IMR-90 (cell line): ENCODE results near the gene CHI3L1. TPM values are rescaled to one million over a fixed set of nuclear protein-coding genes. Genes with fewer than 3 reads are reported as not detected.

Experiments used
- ATAC-seq: fragments of 200-7000 bp; cut with Tn5 transposase; 2 replicates; pipeline ENCODE4 v1.9.1; 2020; ENCODE audit warnings: low read depth, mild to moderate bottlenecking, moderate library complexity
- BruUV-seq: library from RNA; stranded (reverse); fragments of 400-500 nt; replicated peaks from 2 replicates; lab custom pipeline; 2021; lab: Mats Ljungman, UMichigan
- CTCF ChIA-PET: fragments of 300-600 bp; formaldehyde crosslinking; extraction: SDS; loops from one replicate; lab custom pipeline; 2021; ENCODE audit warnings: antibody characterized with exemption; lab: Yijun Ruan, JAX
- POLR2A ChIA-PET: fragments of 300-600 bp; sonication (Branson Sonifier 250); formaldehyde crosslinking; loops from one replicate; lab custom pipeline; 2022; ENCODE audit warnings: antibody characterized with exemption; ENCODE audit not compliant: unreplicated experiment; lab: Charles Lee
- DNase-seq: peaks from one replicate; pipeline ENCODE4 v3.0.0; 2013
- H2AFZ ChIP-seq: replicated peaks from 2 replicates; pipeline ENCODE3; 2013; ENCODE audit warnings: low read length, mild to moderate bottlenecking; ENCODE audit not compliant: poor library complexity
- H2AK5ac ChIP-seq: 2 replicates; pipeline ENCODE4 v1.6.1; 2013; ENCODE audit warnings: low read depth, low read length, inconsistent platforms
- H2AK9ac ChIP-seq: replicated peaks from 2 replicates; pipeline ENCODE3; 2013; ENCODE audit warnings: mild to moderate bottlenecking, low read depth, low read length, moderate library complexity; ENCODE audit not compliant: poor library complexity
- H2BK120ac ChIP-seq: 2 replicates; pipeline ENCODE4 v1.6.1; 2013; ENCODE audit warnings: low read depth, low read length, inconsistent platforms
- H2BK15ac ChIP-seq: 3 replicates; pipeline ENCODE4 v1.6.1; 2013; ENCODE audit warnings: low read depth, low read length, inconsistent platforms
- H2BK20ac ChIP-seq: 2 replicates; pipeline ENCODE4 v1.6.1; 2013; ENCODE audit warnings: low read depth, mild to moderate bottlenecking, inconsistent platforms, low read length, moderate library complexity
- H2BK5ac ChIP-seq: 2 replicates; pipeline ENCODE4 v1.6.1; 2013; ENCODE audit warnings: mild to moderate bottlenecking, low read depth, low read length, inconsistent platforms; ENCODE audit not compliant: poor library complexity, severe bottlenecking
- H3K14ac ChIP-seq: replicated peaks from 2 replicates; pipeline ENCODE4 v1.6.1; 2013; ENCODE audit warnings: low read depth, low read length, inconsistent platforms
- H3K18ac ChIP-seq: 2 replicates; pipeline ENCODE4 v1.6.1; 2013; ENCODE audit warnings: low read depth, low read length, control low read depth
- H3K23ac ChIP-seq: 2 replicates; pipeline ENCODE4 v1.6.1; 2013; ENCODE audit warnings: low read depth, low read length, inconsistent platforms
- H3K27ac ChIP-seq: 2 replicates; pipeline ENCODE4 v1.5.1; 2013; ENCODE audit warnings: mild to moderate bottlenecking, control low read depth, low read length; ENCODE audit not compliant: insufficient read depth
- H3K27me3 ChIP-seq: 2 replicates; pipeline ENCODE4 v1.6.1; 2013; ENCODE audit warnings: low read length; ENCODE audit not compliant: control insufficient read depth, insufficient read depth
- H3K36me3 ChIP-seq: 2 replicates; pipeline ENCODE4 v1.6.1; 2013; ENCODE audit warnings: low read length, mixed read lengths; ENCODE audit not compliant: control insufficient read depth, insufficient read depth
- H3K4ac ChIP-seq: 2 replicates; pipeline ENCODE4 v1.6.1; 2013; ENCODE audit warnings: low read depth, low read length, inconsistent platforms
- H3K4me1 ChIP-seq: 2 replicates; pipeline ENCODE4 v1.6.1; 2013; ENCODE audit warnings: low read length, mixed read lengths; ENCODE audit not compliant: control insufficient read depth, insufficient read depth
- H3K4me2 ChIP-seq: 2 replicates; pipeline ENCODE4 v1.6.1; 2013; ENCODE audit warnings: low read depth, mild to moderate bottlenecking, control low read depth, low read length, moderate library complexity
- H3K4me3 ChIP-seq: 2 replicates; pipeline ENCODE4 v1.5.1; 2013; ENCODE audit warnings: low read depth, mild to moderate bottlenecking, control low read depth, low read length, moderate library complexity; ENCODE audit not compliant: insufficient read depth
- H3K56ac ChIP-seq: 2 replicates; pipeline ENCODE4 v1.6.1; 2013; ENCODE audit warnings: low read length, inconsistent platforms; ENCODE audit not compliant: insufficient read depth; ENCODE audit errors: extremely low read depth
- H3K79me1 ChIP-seq, 2 experiments: 2 replicates each; pipeline ENCODE4 v1.6.1; 2013; ENCODE audit warnings: low read length in 2 of 2, inconsistent platforms in 1 of 2, low read depth in 1 of 2
- H3K9ac ChIP-seq: 2 replicates; pipeline ENCODE4 v1.6.1; 2013; ENCODE audit warnings: low read depth, low read length, control low read depth
- H3K9me1 ChIP-seq: 2 replicates; pipeline ENCODE4 v1.6.1; 2013; ENCODE audit warnings: low read length, inconsistent platforms; ENCODE audit not compliant: insufficient read depth
- H3K9me3 ChIP-seq: 2 replicates; pipeline ENCODE4 v1.6.1; 2013; ENCODE audit warnings: low read length; ENCODE audit not compliant: control insufficient read depth, insufficient read depth
- H4K20me1 ChIP-seq: 2 replicates; pipeline ENCODE4 v1.6.1; 2013; ENCODE audit warnings: low read length, inconsistent platforms; ENCODE audit not compliant: insufficient read depth
- H4K5ac ChIP-seq: 2 replicates; pipeline ENCODE4 v1.6.1; 2013; ENCODE audit warnings: mild to moderate bottlenecking, low read depth, low read length, control low read depth
- H4K8ac ChIP-seq, 2 experiments: 2 replicates each; pipeline ENCODE4 v1.6.1; 2013; ENCODE audit warnings: low read depth in 2 of 2, low read length in 2 of 2, control low read depth in 1 of 2, inconsistent platforms in 1 of 2
- H4K91ac ChIP-seq: 2 replicates; pipeline ENCODE4 v1.6.1; 2013; ENCODE audit warnings: low read depth, low read length, inconsistent platforms; ENCODE audit not compliant: insufficient read depth
- BHLHE40 ChIP-seq: fragments of 150-350 bp; IDR thresholded peaks from 2 replicates; pipeline ENCODE4 v1.6.1; 2016; ENCODE audit warnings: mild to moderate bottlenecking, low read depth, low read length
- CEBPB ChIP-seq: IDR thresholded peaks from 2 replicates; pipeline ENCODE4 v1.6.1; 2012; ENCODE audit warnings: low read depth, low read length, improper control_type of control experiment
- CHD1 ChIP-seq: IDR thresholded peaks from 2 replicates; pipeline ENCODE4 v1.6.1; 2012; ENCODE audit warnings: low read depth, low read length, improper control_type of control experiment
- FOS ChIP-seq: fragments of 150-350 bp; IDR thresholded peaks from 2 replicates; pipeline ENCODE4 v1.6.1; 2016; ENCODE audit warnings: low read depth, low read length
- MAFK ChIP-seq: IDR thresholded peaks from 2 replicates; pipeline ENCODE4 v1.6.1; 2012; ENCODE audit warnings: low read depth, low read length, improper control_type of control experiment
- MAZ ChIP-seq: IDR thresholded peaks from 2 replicates; pipeline ENCODE4 v1.6.1; 2012; ENCODE audit warnings: low read depth, mild to moderate bottlenecking, low read length, improper control_type of control experiment, moderate library complexity, borderline replicate concordance
- MXI1 ChIP-seq: IDR thresholded peaks from 2 replicates; pipeline ENCODE4 v1.6.1; 2012; ENCODE audit warnings: low read depth, mild to moderate bottlenecking, low read length, moderate library complexity, borderline replicate concordance
- NFE2L2 ChIP-seq: fragments of 150-350 bp; IDR thresholded peaks from 2 replicates; pipeline ENCODE4 v1.6.1; 2016; ENCODE audit warnings: low read depth, mild to moderate bottlenecking, low read length
- POLR2A ChIP-seq: IDR thresholded peaks from 2 replicates; pipeline ENCODE4 v1.6.1; 2012; ENCODE audit warnings: mild to moderate bottlenecking, low read depth, low read length
- RAD21 ChIP-seq: IDR thresholded peaks from 2 replicates; pipeline ENCODE4 v1.6.1; 2012; ENCODE audit warnings: low read length, improper control_type of control experiment
- RCOR1 ChIP-seq: IDR thresholded peaks from 2 replicates; pipeline ENCODE4 v1.6.1; 2012; ENCODE audit warnings: mild to moderate bottlenecking, low read length, improper control_type of control experiment; ENCODE audit not compliant: insufficient replicate concordance
- RFX5 ChIP-seq: IDR thresholded peaks from 2 replicates; pipeline ENCODE4 v1.8.0; 2012; ENCODE audit warnings: low read depth, mild to moderate bottlenecking, low read length, moderate library complexity
- SMC3 ChIP-seq: fragments of 150-350 bp; IDR thresholded peaks from 2 replicates; pipeline ENCODE4 v1.6.1; 2016; ENCODE audit warnings: low read depth, mild to moderate bottlenecking, antibody characterized with exemption, low read length, moderate library complexity
- WGBS, 2 experiments: methylation state at CpG; one replicate each; pipeline versions ENCODE4 v1.1.5 to v1.1.7; 2013; ENCODE audit warnings: missing lambda C conversion rate in 2 of 2; ENCODE audit not compliant: insufficient read length in 1 of 2; ENCODE audit errors: extremely low coverage in 2 of 2; 5-methylcytosine and 5-hydroxymethylcytosine counted together
- dilution Hi-C: fragments of 300-500 bp; cut with HindIII; formaldehyde crosslinking; loops from one replicate; pipeline ENCODE4 v1.14.3; 2018; ENCODE audit warnings: low sequenced_read_pairs; ENCODE audit not compliant: unreplicated experiment
- in situ Hi-C: fragments of 300-500 bp; cut with MboI; formaldehyde crosslinking; loops from 3 replicates; pipeline ENCODE4 v1.14.3; 2019; ENCODE audit warnings: low sequenced_read_pairs, inconsistent platforms, mixed read lengths
- intact Hi-C: fragments of 100-400 bp; cut with micrococcal nuclease; formaldehyde crosslinking; loops from 2 replicates; pipeline ENCODE4 v1.10.0; 2022
- polyA plus RNA-seq, 3 experiments: library from polyadenylated mRNA; depleted of rRNA; stranded (reverse); fragments of >200 nt; gene quantifications; 2 replicates each; pipeline ENCODE4 v1.2.3, GENCODE V29; 2012; ENCODE audit warnings: low replicate concordance in 1 of 3
- total RNA-seq: library from RNA; depleted of rRNA; stranded (reverse); fragments of >200 nt; gene quantifications from 2 replicates; pipeline ENCODE4 v1.2.3, GENCODE V29; 2012
- TF ChIP-seq, protein P1 (sequence below): fragments of 150-350 bp; IDR thresholded peaks from 2 replicates; pipeline ENCODE4 v1.6.1; 2017; ENCODE audit warnings: mild to moderate bottlenecking, antibody characterized with exemption, low read length, low read depth
- TF ChIP-seq, protein P2 (sequence below): conservative IDR thresholded peaks from 2 replicates; pipeline ENCODE4 v1.5.1; 2012; ENCODE audit warnings: mild to moderate bottlenecking, low read depth, low read length, improper control_type of control experiment
- TF ChIP-seq, protein P3 (sequence below): fragments of 150-350 bp; IDR thresholded peaks from 2 replicates; pipeline ENCODE4 v1.6.1; 2016; ENCODE audit warnings: low read depth, mild to moderate bottlenecking, low read length, moderate library complexity, borderline replicate concordance

CHI3L1 gene
- total and polyA plus RNA-seq, 2 of the 4 experiments (the other 2 are of a cell fraction): 0.17 TPM; not detected in 1

DNA sequence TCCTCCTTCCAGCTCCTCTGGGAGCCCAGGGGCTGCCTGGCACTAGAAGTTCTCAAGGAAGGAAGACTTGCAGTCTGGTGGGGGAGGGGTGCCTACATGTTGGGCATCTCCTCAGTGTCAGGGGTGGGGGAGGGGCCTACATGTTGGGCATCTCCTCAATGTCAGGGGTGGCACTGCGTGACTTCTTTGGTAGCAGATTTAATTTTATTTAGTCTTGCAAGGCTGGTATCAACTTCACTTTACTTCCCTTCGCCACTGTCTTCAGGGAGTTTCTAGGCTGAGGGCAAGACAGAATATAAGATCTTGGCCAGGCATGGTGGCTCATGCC, 40.5 kb downstream of the CHI3L1 start:
- Histone ChIP-seq H3K27ac (no peak overlapping the region), H4K5ac (no peak overlapping the region), H3K18ac (no peak overlapping the region), H3K4me2 (no peak overlapping the region), H3K4me1 (no peaks in the 10 kb centered on the region; the same call in 1 of the 2 replicates), H2BK5ac (no peak overlapping the region), H4K8ac (no peak overlapping the region), H2BK20ac (no peak overlapping the region), H3K27me3 (peaks cover 4% of the 10 kb centered on the region), H2AK5ac (no peak overlapping the region), H2AK9ac (no peak overlapping the region), H3K14ac (no peak overlapping the region), H3K23ac (no peak overlapping the region), H2BK120ac (no peak overlapping the region), H4K20me1 (no peaks in the 10 kb centered on the region), H3K56ac (no peak overlapping the region), H4K91ac (no peak overlapping the region), H3K79me1 (no peaks in the 10 kb centered on the region), H3K4ac (no peak overlapping the region), H3K9me3 (peaks cover 2% of the 10 kb centered on the region; the same call in 1 of the 2 replicates), H3K4me3 (no peak overlapping the region), H3K9ac (no peak overlapping the region), H2BK15ac (no peak overlapping the region), H2AFZ (no peak overlapping the region), H3K36me3 (no peaks in the 10 kb centered on the region), H3K9me1 (no peaks in the 10 kb centered on the region)
- dilution Hi-C loops (no loop called here), intact Hi-C loops (no loop called here), in situ Hi-C loops (no loop called here)
- no CpG with 5 or more reads among the region's 2 CpGs for WGBS, 2 experiments
- ATAC-seq (no peak), DNase-seq (no peak)
- CTCF ChIA-PET: no interaction called here
- TF ChIP-seq RCOR1 (no peak), CHD1 (no peak), MAFK (no peak), FOS (no peak), MXI1 (no peak), RFX5 (no peak), BHLHE40 (no peak), POLR2A (no peak), NFE2L2 (no peak), CEBPB (no peak), SMC3 (no peak), RAD21 (no peak), MAZ (no peak)
- TF ChIP-seq, protein P1, sequence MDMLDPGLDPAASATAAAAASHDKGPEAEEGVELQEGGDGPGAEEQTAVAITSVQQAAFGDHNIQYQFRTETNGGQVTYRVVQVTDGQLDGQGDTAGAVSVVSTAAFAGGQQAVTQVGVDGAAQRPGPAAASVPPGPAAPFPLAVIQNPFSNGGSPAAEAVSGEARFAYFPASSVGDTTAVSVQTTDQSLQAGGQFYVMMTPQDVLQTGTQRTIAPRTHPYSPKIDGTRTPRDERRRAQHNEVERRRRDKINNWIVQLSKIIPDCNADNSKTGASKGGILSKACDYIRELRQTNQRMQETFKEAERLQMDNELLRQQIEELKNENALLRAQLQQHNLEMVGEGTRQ: no peak
- TF ChIP-seq, protein P2, sequence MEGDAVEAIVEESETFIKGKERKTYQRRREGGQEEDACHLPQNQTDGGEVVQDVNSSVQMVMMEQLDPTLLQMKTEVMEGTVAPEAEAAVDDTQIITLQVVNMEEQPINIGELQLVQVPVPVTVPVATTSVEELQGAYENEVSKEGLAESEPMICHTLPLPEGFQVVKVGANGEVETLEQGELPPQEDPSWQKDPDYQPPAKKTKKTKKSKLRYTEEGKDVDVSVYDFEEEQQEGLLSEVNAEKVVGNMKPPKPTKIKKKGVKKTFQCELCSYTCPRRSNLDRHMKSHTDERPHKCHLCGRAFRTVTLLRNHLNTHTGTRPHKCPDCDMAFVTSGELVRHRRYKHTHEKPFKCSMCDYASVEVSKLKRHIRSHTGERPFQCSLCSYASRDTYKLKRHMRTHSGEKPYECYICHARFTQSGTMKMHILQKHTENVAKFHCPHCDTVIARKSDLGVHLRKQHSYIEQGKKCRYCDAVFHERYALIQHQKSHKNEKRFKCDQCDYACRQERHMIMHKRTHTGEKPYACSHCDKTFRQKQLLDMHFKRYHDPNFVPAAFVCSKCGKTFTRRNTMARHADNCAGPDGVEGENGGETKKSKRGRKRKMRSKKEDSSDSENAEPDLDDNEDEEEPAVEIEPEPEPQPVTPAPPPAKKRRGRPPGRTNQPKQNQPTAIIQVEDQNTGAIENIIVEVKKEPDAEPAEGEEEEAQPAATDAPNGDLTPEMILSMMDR: no peak
- TF ChIP-seq, protein P3, sequence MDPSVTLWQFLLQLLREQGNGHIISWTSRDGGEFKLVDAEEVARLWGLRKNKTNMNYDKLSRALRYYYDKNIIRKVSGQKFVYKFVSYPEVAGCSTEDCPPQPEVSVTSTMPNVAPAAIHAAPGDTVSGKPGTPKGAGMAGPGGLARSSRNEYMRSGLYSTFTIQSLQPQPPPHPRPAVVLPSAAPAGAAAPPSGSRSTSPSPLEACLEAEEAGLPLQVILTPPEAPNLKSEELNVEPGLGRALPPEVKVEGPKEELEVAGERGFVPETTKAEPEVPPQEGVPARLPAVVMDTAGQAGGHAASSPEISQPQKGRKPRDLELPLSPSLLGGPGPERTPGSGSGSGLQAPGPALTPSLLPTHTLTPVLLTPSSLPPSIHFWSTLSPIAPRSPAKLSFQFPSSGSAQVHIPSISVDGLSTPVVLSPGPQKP: no peak
- no TSS peak for BruUV-seq
- POLR2A ChIA-PET: no interaction called here
